CD4-positive, alpha-beta T cell treated with Interferon alpha-2 for 1 hour (primary cell): Measurements from ENCODE around the gene FKBP10.

Source experiments
- DNase-seq, 2 donors: peaks; one replicate each; pipeline ENCODE4 v3.0.0-alpha.2; 2020 to 2022

The FKBP10 gene

GRCh38 chr17:41784207-41784744 is 28.5 kb upstream of the FKBP10 start:
- DNase-seq: peak in 1 of 2 donors; percentile 37

- DNase-seq: peak in 1 of 2 donors; percentile 60
Observed at GRCh38 chr17:41785091-41785858, 27.5 kb upstream of the FKBP10 start.

GRCh38 chr17:41785859-41786226 is 27.0 kb upstream of the FKBP10 start:
- peak in 1 of 2 donors; percentile 24 for DNase-seq

- DNase-seq: peak; percentile 91 to 97
Observed at GRCh38 chr17:41786227-41787020, 26.4 kb upstream of the FKBP10 start, which contains the start of gene JUP. Gene JUP, minus strand, starts transcription at chr17:41786711. Its CDS starts 14,857 bp downstream, at chr17:41771854.

- DNase-seq: no peak
Observed at GRCh38 chr17:41787021-41787418, 25.8 kb upstream of the FKBP10 start.

- no peak for DNase-seq
Observed at GRCh38 chr17:41792845-41793783, 19.7 kb upstream of the FKBP10 start.

GRCh38 chr17:41793784-41794539 is 18.8 kb upstream of the FKBP10 start:
- no peak for DNase-seq

GRCh38 chr17:41794540-41794975 is 18.2 kb upstream of the FKBP10 start:
- DNase-seq: no peak

GRCh38 chr17:41796121-41796895 is 16.5 kb upstream of the FKBP10 start:
- no peak for DNase-seq

GRCh38 chr17:41797377-41797776 is 15.4 kb upstream of the FKBP10 start:
- DNase-seq: no peak

- no peak for DNase-seq
Observed at GRCh38 chr17:41799366-41799765, 13.4 kb upstream of the FKBP10 start.

- DNase-seq: no peak
Observed at GRCh38 chr17:41800601-41801373, 12.0 kb upstream of the FKBP10 start.

GRCh38 chr17:41801374-41802271 is 11.2 kb upstream of the FKBP10 start:
- peak; percentile 60 to 74 for DNase-seq

GRCh38 chr17:41803049-41804020 is 9.5 kb upstream of the FKBP10 start:
- DNase-seq: no peak

GRCh38 chr17:41806685-41807445 is 5.9 kb upstream of the FKBP10 start:
- no peak for DNase-seq

- DNase-seq: no peak
Observed at GRCh38 chr17:41810659-41811548, 1.9 kb upstream of the FKBP10 start.
